IMR-90 (cell line): ENCODE results near the gene AXIN2. TPM values are rescaled to one million over a fixed set of nuclear protein-coding genes. Genes with fewer than 3 reads are reported as not detected.

Experiments
- ATAC-seq: fragments of 200-7000 bp; cut with Tn5 transposase; 2 replicates; pipeline ENCODE4 v1.9.1; 2020; ENCODE audit warnings: low read depth, mild to moderate bottlenecking, moderate library complexity
- BruUV-seq: library from RNA; stranded (reverse); fragments of 400-500 nt; replicated peaks from 2 replicates; lab custom pipeline; 2021; lab: Mats Ljungman, UMichigan
- CTCF ChIA-PET: fragments of 300-600 bp; formaldehyde crosslinking; extraction: SDS; loops from one replicate; lab custom pipeline; 2021; ENCODE audit warnings: antibody characterized with exemption; lab: Yijun Ruan, JAX
- POLR2A ChIA-PET: fragments of 300-600 bp; sonication (Branson Sonifier 250); formaldehyde crosslinking; loops from one replicate; lab custom pipeline; 2022; ENCODE audit warnings: antibody characterized with exemption; ENCODE audit not compliant: unreplicated experiment; lab: Charles Lee
- DNase-seq: peaks from one replicate; pipeline ENCODE4 v3.0.0; 2013
- H2AFZ ChIP-seq: replicated peaks from 2 replicates; pipeline ENCODE3; 2013; ENCODE audit warnings: low read length, mild to moderate bottlenecking; ENCODE audit not compliant: poor library complexity
- H2AK5ac ChIP-seq: 2 replicates; pipeline ENCODE4 v1.6.1; 2013; ENCODE audit warnings: low read depth, low read length, inconsistent platforms
- H2AK9ac ChIP-seq: replicated peaks from 2 replicates; pipeline ENCODE3; 2013; ENCODE audit warnings: mild to moderate bottlenecking, low read depth, low read length, moderate library complexity; ENCODE audit not compliant: poor library complexity
- H2BK120ac ChIP-seq: 2 replicates; pipeline ENCODE4 v1.6.1; 2013; ENCODE audit warnings: low read depth, low read length, inconsistent platforms
- H2BK15ac ChIP-seq: 3 replicates; pipeline ENCODE4 v1.6.1; 2013; ENCODE audit warnings: low read depth, low read length, inconsistent platforms
- H2BK20ac ChIP-seq: 2 replicates; pipeline ENCODE4 v1.6.1; 2013; ENCODE audit warnings: low read depth, mild to moderate bottlenecking, inconsistent platforms, low read length, moderate library complexity
- H2BK5ac ChIP-seq: 2 replicates; pipeline ENCODE4 v1.6.1; 2013; ENCODE audit warnings: mild to moderate bottlenecking, low read depth, low read length, inconsistent platforms; ENCODE audit not compliant: poor library complexity, severe bottlenecking
- H3K14ac ChIP-seq: replicated peaks from 2 replicates; pipeline ENCODE4 v1.6.1; 2013; ENCODE audit warnings: low read depth, low read length, inconsistent platforms
- H3K18ac ChIP-seq: 2 replicates; pipeline ENCODE4 v1.6.1; 2013; ENCODE audit warnings: low read depth, low read length, control low read depth
- H3K23ac ChIP-seq: 2 replicates; pipeline ENCODE4 v1.6.1; 2013; ENCODE audit warnings: low read depth, low read length, inconsistent platforms
- H3K27ac ChIP-seq: 2 replicates; pipeline ENCODE4 v1.5.1; 2013; ENCODE audit warnings: mild to moderate bottlenecking, control low read depth, low read length; ENCODE audit not compliant: insufficient read depth
- H3K27me3 ChIP-seq: 2 replicates; pipeline ENCODE4 v1.6.1; 2013; ENCODE audit warnings: low read length; ENCODE audit not compliant: control insufficient read depth, insufficient read depth
- H3K36me3 ChIP-seq: 2 replicates; pipeline ENCODE4 v1.6.1; 2013; ENCODE audit warnings: low read length, mixed read lengths; ENCODE audit not compliant: control insufficient read depth, insufficient read depth
- H3K4ac ChIP-seq: 2 replicates; pipeline ENCODE4 v1.6.1; 2013; ENCODE audit warnings: low read depth, low read length, inconsistent platforms
- H3K4me1 ChIP-seq: 2 replicates; pipeline ENCODE4 v1.6.1; 2013; ENCODE audit warnings: low read length, mixed read lengths; ENCODE audit not compliant: control insufficient read depth, insufficient read depth
- H3K4me2 ChIP-seq: 2 replicates; pipeline ENCODE4 v1.6.1; 2013; ENCODE audit warnings: low read depth, mild to moderate bottlenecking, control low read depth, low read length, moderate library complexity
- H3K4me3 ChIP-seq: 2 replicates; pipeline ENCODE4 v1.5.1; 2013; ENCODE audit warnings: low read depth, mild to moderate bottlenecking, control low read depth, low read length, moderate library complexity; ENCODE audit not compliant: insufficient read depth
- H3K56ac ChIP-seq: 2 replicates; pipeline ENCODE4 v1.6.1; 2013; ENCODE audit warnings: low read length, inconsistent platforms; ENCODE audit not compliant: insufficient read depth; ENCODE audit errors: extremely low read depth
- H3K79me1 ChIP-seq, 2 experiments: 2 replicates each; pipeline ENCODE4 v1.6.1; 2013; ENCODE audit warnings: low read length in 2 of 2, inconsistent platforms in 1 of 2, low read depth in 1 of 2
- H3K9ac ChIP-seq: 2 replicates; pipeline ENCODE4 v1.6.1; 2013; ENCODE audit warnings: low read depth, low read length, control low read depth
- H3K9me1 ChIP-seq: 2 replicates; pipeline ENCODE4 v1.6.1; 2013; ENCODE audit warnings: low read length, inconsistent platforms; ENCODE audit not compliant: insufficient read depth
- H3K9me3 ChIP-seq: 2 replicates; pipeline ENCODE4 v1.6.1; 2013; ENCODE audit warnings: low read length; ENCODE audit not compliant: control insufficient read depth, insufficient read depth
- H4K20me1 ChIP-seq: 2 replicates; pipeline ENCODE4 v1.6.1; 2013; ENCODE audit warnings: low read length, inconsistent platforms; ENCODE audit not compliant: insufficient read depth
- H4K5ac ChIP-seq: 2 replicates; pipeline ENCODE4 v1.6.1; 2013; ENCODE audit warnings: mild to moderate bottlenecking, low read depth, low read length, control low read depth
- H4K8ac ChIP-seq, 2 experiments: 2 replicates each; pipeline ENCODE4 v1.6.1; 2013; ENCODE audit warnings: low read depth in 2 of 2, low read length in 2 of 2, control low read depth in 1 of 2, inconsistent platforms in 1 of 2
- H4K91ac ChIP-seq: 2 replicates; pipeline ENCODE4 v1.6.1; 2013; ENCODE audit warnings: low read depth, low read length, inconsistent platforms; ENCODE audit not compliant: insufficient read depth
- BHLHE40 ChIP-seq: fragments of 150-350 bp; IDR thresholded peaks from 2 replicates; pipeline ENCODE4 v1.6.1; 2016; ENCODE audit warnings: mild to moderate bottlenecking, low read depth, low read length
- CEBPB ChIP-seq: IDR thresholded peaks from 2 replicates; pipeline ENCODE4 v1.6.1; 2012; ENCODE audit warnings: low read depth, low read length, improper control_type of control experiment
- CHD1 ChIP-seq: IDR thresholded peaks from 2 replicates; pipeline ENCODE4 v1.6.1; 2012; ENCODE audit warnings: low read depth, low read length, improper control_type of control experiment
- MAFK ChIP-seq: IDR thresholded peaks from 2 replicates; pipeline ENCODE4 v1.6.1; 2012; ENCODE audit warnings: low read depth, low read length, improper control_type of control experiment
- NFE2L2 ChIP-seq: fragments of 150-350 bp; IDR thresholded peaks from 2 replicates; pipeline ENCODE4 v1.6.1; 2016; ENCODE audit warnings: low read depth, mild to moderate bottlenecking, low read length
- POLR2A ChIP-seq: IDR thresholded peaks from 2 replicates; pipeline ENCODE4 v1.6.1; 2012; ENCODE audit warnings: mild to moderate bottlenecking, low read depth, low read length
- RAD21 ChIP-seq: IDR thresholded peaks from 2 replicates; pipeline ENCODE4 v1.6.1; 2012; ENCODE audit warnings: low read length, improper control_type of control experiment
- RFX5 ChIP-seq: IDR thresholded peaks from 2 replicates; pipeline ENCODE4 v1.8.0; 2012; ENCODE audit warnings: low read depth, mild to moderate bottlenecking, low read length, moderate library complexity
- SMC3 ChIP-seq: fragments of 150-350 bp; IDR thresholded peaks from 2 replicates; pipeline ENCODE4 v1.6.1; 2016; ENCODE audit warnings: low read depth, mild to moderate bottlenecking, antibody characterized with exemption, low read length, moderate library complexity
- WGBS, 2 experiments: methylation state at CpG; one replicate each; pipeline versions ENCODE4 v1.1.5 to v1.1.7; 2013; ENCODE audit warnings: missing lambda C conversion rate in 2 of 2; ENCODE audit not compliant: insufficient read length in 1 of 2; ENCODE audit errors: extremely low coverage in 2 of 2; 5-methylcytosine and 5-hydroxymethylcytosine counted together
- dilution Hi-C: fragments of 300-500 bp; cut with HindIII; formaldehyde crosslinking; loops from one replicate; pipeline ENCODE4 v1.14.3; 2018; ENCODE audit warnings: low sequenced_read_pairs; ENCODE audit not compliant: unreplicated experiment
- in situ Hi-C: fragments of 300-500 bp; cut with MboI; formaldehyde crosslinking; loops from 3 replicates; pipeline ENCODE4 v1.14.3; 2019; ENCODE audit warnings: low sequenced_read_pairs, inconsistent platforms, mixed read lengths
- intact Hi-C: fragments of 100-400 bp; cut with micrococcal nuclease; formaldehyde crosslinking; loops from 2 replicates; pipeline ENCODE4 v1.10.0; 2022
- polyA plus RNA-seq, 3 experiments: library from polyadenylated mRNA; depleted of rRNA; stranded (reverse); fragments of >200 nt; gene quantifications; 2 replicates each; pipeline ENCODE4 v1.2.3, GENCODE V29; 2012; ENCODE audit warnings: low replicate concordance in 1 of 3
- total RNA-seq: library from RNA; depleted of rRNA; stranded (reverse); fragments of >200 nt; gene quantifications from 2 replicates; pipeline ENCODE4 v1.2.3, GENCODE V29; 2012
- TF ChIP-seq, protein P1 (sequence below): conservative IDR thresholded peaks from 2 replicates; pipeline ENCODE4 v1.5.1; 2012; ENCODE audit warnings: mild to moderate bottlenecking, low read depth, low read length, improper control_type of control experiment
- TF ChIP-seq, protein P2 (sequence below): fragments of 150-350 bp; IDR thresholded peaks from 2 replicates; pipeline ENCODE4 v1.6.1; 2017; ENCODE audit warnings: mild to moderate bottlenecking, antibody characterized with exemption, low read length, low read depth

Gene AXIN2
- total and polyA plus RNA-seq, 2 of the 4 experiments (the other 2 are of a cell fraction) = 0.91 to 1.8 TPM

DNA sequence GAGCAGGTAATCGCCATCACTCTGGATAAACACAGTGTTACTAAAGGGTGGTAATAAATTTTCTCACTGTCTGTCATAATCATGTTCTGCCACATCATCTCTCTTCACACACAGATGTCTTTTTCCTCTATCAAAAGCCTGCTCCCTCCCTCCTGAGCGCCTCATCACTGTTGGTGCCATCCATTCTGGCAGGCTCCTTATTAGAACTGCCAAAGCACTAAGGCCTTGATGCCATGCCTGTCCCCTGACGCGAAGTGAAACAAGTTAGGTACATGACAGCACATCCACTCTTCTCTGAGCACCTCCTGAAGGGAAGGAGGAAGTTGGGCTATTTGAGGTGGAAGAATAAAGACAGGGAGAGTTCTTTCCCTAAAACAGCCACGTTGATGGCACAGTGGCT lies 38.2 kb upstream of the AXIN2 start:
- Histone ChIP-seq H3K9me1 (no peaks in the 10 kb centered on the region), H3K4me3 (no peak overlapping the region), H2BK15ac (no peak overlapping the region), H2AFZ (no peak overlapping the region), H3K79me1 (no peaks in the 10 kb centered on the region), H3K36me3 (no peaks in the 10 kb centered on the region), H2BK5ac (no peak overlapping the region), H3K27me3 (peaks cover 16% of the 10 kb centered on the region), H4K20me1 (no peaks in the 10 kb centered on the region), H3K4me2 (no peak overlapping the region), H3K56ac (no peak overlapping the region), H3K23ac (no peak overlapping the region), H2BK20ac (no peak overlapping the region), H3K9ac (no peak overlapping the region), H3K4me1 (no peaks in the 10 kb centered on the region; the same call in 1 of the 2 replicates), H3K27ac (no peak overlapping the region), H2AK5ac (no peak overlapping the region), H3K4ac (no peak overlapping the region), H3K9me3 (no peaks in the 10 kb centered on the region), H3K14ac (no peak overlapping the region), H4K8ac (no peak overlapping the region), H2AK9ac (no peak overlapping the region), H3K18ac (no peak overlapping the region), H4K91ac (no peak overlapping the region), H2BK120ac (no peak overlapping the region), H4K5ac (no peak overlapping the region)
- dilution Hi-C loops = no loop called here
- intact Hi-C loops = no loop called here
- in situ Hi-C loops = no loop called here
- TF ChIP-seq RFX5 (no peak), NFE2L2 (no peak), RAD21 (no peak), CEBPB (no peak), POLR2A (no peak), SMC3 (no peak), CHD1 (no peak), BHLHE40 (no peak), MAFK (no peak)
- TF ChIP-seq, protein P1, sequence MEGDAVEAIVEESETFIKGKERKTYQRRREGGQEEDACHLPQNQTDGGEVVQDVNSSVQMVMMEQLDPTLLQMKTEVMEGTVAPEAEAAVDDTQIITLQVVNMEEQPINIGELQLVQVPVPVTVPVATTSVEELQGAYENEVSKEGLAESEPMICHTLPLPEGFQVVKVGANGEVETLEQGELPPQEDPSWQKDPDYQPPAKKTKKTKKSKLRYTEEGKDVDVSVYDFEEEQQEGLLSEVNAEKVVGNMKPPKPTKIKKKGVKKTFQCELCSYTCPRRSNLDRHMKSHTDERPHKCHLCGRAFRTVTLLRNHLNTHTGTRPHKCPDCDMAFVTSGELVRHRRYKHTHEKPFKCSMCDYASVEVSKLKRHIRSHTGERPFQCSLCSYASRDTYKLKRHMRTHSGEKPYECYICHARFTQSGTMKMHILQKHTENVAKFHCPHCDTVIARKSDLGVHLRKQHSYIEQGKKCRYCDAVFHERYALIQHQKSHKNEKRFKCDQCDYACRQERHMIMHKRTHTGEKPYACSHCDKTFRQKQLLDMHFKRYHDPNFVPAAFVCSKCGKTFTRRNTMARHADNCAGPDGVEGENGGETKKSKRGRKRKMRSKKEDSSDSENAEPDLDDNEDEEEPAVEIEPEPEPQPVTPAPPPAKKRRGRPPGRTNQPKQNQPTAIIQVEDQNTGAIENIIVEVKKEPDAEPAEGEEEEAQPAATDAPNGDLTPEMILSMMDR = no peak
- TF ChIP-seq, protein P2, sequence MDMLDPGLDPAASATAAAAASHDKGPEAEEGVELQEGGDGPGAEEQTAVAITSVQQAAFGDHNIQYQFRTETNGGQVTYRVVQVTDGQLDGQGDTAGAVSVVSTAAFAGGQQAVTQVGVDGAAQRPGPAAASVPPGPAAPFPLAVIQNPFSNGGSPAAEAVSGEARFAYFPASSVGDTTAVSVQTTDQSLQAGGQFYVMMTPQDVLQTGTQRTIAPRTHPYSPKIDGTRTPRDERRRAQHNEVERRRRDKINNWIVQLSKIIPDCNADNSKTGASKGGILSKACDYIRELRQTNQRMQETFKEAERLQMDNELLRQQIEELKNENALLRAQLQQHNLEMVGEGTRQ = no peak
- no TSS peak for BruUV-seq
- 80% methylated on average over 1 of the region's 5 CpGs; no CpG with 5 or more reads in 1 of the 2 experiments for WGBS, 2 experiments
- no peak for ATAC-seq
- DNase-seq = no peak
- ChIA-PET CTCF (no interaction called here), POLR2A (no interaction called here)
